ENCODE results near the gene KCNQ1OT1.

DNA sequence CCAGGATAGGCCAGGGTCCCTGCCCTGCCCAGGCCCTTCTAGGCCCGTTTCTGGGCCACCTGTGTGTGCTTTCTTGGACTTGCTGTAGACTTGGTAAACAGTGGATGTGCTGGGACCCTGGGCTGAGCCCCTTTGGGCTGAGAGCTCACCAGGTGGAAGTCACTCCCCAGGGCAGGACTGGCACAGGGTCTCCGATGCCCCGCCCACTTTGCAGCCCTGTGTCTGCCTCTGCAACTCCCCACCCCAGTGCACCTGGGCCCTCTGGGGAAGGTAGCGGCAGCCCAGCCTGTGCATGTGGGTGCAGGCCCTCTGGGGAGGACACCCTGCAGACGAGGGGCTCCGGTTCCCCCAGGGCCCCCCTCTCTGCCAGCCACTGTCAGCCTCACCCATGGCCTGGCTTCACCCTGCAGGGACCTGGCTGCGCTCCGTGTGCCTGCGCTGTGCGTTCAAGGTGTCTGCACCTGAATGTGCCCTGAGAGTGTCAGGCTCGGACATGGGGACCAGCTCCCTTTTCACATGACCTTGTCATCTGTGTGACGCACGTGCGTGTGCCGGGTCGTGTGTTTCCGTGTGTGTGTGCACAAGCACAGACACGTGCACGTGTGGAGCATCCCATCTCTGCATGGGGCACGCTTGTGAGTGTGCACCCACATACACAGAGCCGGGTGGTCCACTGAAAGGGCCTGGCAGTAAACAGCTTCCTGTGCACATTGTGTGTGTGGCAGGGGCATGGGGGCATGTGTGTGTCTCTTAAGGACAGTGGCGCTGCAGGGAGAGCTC is 118.5 kb downstream of the KCNQ1OT1 start:
- TF ChIP-seq CTCF (IDR thresholded peaks at IDR 0.05) (no peak), EP300 (IDR thresholded peaks at IDR 0.05) (no peak), POLR2A (IDR thresholded peaks at IDR 0.05; ENCODE audit: low read depth) (no peak), POLR2AphosphoS5 (IDR thresholded peaks at IDR 0.05) (no peak)
